AML-193 (cell line): ENCODE results near the gene FOXN1.

Source experiments
- DNase-seq, 2 experiments: peaks; one replicate each; lab custom pipeline; 2025; lab: John Stamatoyannopoulos, UW

The FOXN1 gene

DNA sequence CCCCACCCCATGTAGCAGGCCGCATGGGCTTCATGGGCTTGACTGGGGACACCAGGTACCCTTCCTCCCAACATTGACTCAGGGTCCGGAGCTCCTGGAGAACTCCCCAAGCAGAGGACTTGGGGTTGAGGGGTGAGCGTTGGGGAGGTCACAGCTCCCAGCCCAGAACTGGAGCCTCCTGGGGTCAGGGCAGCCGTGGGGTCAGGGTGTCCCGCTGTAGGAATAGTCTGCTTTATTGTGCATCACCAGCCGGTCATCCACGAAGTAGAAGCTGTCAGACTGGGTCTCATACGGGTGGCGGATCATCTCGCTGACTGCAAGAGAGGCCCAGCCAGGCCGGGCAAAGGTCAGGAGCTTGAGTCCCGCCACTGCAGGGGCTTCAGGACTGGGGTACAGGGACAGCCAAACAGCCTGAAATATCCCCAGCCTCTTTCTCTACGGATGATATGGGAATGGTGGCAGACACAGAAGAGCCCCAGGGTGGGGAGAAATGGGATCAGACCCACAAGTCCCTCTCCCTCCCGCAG, 41.0 kb downstream of the FOXN1 start:
- no peak for DNase-seq

DNA sequence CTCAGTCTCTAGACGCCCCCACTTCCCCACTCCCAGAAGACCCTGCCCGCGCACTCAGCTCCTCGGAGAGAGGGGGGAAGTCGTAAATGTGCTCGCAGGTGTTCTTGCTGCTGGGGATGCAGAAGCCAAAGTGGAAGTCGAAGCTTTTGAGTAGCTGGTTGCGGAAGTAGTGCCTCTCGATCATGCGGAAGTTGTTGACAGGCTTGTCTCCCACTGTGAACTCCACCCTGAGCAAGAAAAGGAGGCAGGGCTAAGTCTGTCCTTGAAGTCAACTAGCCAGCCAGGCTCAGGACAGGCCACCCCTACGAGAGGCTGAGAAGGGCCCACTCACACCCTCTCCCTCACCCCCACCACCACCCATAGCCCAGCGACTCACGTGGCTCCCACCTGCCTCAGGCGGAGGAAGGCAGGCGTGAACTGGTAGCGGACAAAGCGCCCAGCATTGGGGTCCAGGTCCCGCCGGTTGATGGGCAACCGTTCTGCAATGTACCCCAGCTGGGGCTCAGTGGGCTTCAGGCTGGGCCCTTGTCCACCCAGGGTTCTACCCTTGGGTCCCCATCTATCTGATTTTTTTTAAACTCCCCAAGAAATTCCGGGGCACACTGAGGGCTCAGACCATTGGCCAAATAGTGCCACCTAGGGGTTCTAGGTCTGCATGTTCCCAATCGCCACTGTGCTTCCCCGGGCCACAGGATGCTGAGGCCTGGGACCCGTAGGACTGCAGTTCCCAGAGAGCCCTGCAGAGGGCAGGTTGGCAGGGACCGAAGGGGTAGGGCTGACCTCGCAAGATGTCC, 41.7 kb downstream of the FOXN1 start:
- peak; percentile 85 to 90 for DNase-seq

DNA sequence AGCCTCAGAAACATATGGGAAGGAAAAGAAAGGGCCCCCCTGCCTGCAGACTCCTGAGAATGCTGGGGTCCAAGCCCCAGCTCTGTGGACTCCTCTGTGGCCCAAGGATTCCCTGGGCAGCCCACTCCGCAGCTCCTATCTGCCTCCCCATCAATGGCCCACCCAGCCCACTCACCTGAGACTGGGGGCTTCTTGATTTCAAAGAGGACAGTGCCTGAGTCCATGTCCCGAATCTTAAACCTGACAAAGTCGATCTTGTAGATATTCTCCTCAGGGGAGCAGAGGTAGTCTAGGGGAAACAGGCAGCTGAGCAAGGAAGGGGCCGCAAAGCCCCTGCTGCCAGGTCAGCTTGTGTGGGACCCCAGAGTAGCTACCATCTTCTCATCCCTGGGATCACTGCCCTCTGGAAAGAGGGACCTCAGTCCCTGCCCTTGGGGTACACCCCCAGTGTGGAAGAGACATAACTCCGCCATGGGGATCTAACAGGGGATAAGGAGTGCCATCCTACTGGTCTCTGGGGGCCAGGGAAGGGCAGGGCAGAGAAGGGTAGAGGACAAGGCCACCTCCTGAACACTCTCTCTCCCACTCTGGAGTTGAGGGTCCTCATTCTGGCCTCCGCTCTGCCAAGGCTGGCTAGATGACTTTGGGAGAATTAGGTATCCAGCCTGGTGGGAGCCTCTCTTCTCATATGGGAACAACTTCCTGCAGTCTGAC, 42.4 kb downstream of the FOXN1 start:
- DNase-seq, result no peak

DNA sequence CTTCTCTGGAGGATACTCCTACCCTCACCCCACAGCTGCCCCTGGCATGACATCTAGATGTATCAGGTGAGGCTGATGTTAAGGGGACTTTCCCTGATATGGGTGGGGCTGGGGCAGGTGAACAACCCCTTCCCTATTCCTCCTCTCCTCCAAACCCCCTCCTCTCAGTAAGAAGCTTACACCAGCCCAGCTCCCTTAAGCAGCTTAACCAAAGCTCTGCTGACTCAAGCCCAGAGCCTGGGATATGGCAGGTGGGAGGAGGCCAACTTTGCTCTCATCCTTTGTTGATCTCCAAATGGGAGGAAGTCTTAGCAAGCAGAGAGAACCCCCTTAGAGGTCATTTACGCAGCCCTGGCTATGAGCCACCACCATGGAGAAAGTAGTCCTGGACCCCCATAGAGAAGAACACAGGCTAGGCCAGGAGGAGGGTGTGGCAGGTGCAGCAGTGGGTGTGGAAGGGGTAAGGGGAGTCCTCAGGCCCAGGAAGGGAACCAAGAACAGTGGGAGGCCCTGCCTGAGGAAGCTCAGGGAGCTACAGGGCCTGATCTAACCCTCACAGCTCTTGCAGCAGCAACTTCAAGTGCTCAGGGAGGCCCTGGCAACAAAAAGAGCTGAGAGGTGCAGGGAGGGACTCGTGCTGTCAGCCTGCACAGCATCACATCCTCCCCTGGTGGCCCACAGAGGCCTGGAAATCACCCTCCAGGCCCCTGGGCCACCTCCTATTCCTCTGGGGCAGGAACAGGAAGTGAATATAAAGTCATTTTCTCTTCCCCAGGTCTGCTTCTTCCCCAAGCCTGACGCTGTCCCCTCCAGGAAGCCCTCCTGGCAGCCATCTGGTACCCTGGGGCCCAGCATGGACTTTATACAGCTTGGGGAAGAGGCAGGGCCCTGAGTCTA, 43.3 kb downstream of the FOXN1 start:
- DNase-seq, result peak; percentile 30 to 35

DNA sequence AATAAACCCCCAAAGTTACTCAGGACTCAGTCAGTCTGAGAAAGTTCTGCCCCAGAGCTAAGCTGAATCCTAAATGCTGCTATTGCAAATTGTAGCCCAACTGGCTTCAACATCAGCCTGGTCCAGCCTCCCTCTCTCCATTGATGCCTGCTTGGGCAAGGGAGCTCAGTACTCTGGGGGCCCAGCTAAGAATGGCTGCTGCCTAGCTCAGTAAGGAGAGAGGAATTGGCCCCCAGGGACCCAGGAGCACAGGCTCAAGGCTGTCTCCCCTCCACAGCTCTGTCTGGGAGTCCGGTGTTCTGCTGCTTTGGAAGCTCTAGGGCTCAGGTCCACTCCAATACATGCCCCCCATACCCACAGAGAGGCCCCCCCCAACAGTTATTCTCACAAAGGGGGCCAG, 44.7 kb downstream of the FOXN1 start:
- DNase-seq, result no peak

DNA sequence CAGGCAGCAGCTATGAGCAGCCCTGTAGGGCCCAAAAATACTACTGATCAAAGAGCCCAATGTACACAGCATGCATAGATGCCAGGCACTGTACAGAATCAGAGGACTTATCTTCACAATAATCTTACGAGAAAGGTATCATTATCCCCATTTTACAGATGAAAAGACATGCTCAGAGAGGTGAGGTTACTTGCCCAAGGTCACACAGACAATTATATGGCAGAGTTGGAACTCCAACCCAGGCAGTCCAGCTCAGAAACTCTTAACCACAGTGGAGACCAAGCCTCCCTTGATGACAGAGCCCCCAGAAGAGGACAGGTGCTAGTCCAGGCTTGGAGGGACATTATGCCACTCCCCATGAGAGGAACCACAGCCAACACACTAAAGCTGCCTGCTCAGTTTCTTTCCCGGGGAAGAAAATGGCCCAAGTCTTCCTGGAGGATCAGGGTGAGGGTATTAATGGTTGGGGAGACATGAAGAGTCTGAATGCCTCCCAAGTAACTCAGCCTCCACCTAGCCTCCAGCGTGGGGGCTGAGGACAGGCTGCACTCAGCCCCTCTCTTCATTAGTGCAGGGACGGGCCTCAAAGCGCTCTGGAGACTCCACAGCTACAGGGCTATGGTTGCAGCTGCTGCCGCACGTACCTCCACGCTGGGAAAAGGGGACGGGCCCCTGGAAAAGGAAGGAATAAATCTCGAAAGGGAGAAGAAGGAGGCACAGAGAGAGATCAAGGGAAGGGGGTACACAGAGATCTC, 45.5 kb downstream of the FOXN1 start:
- DNase-seq, result no peak

DNA sequence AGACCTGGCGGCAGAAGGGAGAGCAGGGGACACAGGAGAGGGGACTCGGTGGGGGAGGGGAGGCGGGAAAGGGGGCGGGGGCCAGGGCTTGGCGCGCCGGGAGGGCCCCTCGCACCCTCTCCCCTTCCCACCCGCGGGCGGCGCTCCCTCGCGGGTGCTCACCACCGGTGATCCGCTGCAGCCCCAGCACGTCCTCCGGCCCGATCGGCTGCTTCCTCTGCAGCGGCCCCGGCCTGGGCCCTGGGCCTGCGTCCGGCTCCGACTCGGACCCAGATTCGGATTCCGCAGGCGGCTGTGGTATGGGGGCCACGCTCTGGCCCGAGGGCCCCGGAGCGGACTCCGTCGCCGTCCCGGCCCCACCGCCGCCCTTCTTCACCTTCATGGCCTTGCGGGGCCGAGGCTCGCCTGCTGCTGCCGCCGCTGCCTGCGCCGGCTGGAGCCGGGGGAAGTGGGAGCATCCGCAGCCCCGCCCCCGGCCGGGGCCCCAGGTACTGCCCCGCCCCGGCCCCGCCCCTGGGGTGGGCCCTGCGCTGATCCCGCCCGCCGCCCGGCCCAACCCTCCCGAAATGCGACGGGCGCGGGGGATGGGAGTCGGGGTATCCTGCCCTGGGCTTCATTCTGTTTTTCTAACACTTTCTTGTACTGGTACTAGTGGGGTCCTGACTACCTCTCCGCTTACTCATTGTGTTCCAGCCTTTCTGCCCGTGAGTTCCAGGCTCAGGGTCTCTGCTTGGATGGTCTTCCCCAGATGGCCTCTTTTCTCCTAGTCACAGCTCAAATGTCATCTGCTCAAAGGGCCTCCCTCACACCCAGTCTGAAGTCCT, 46.2 kb downstream of the FOXN1 start, which contains the start of gene UNC119:
Gene UNC119, minus strand, starts transcription at position 449 of the 824 bp plus-strand sequence. Its CDS starts 67 bp downstream, at position 382.
- peak; percentile 62 to 76 for DNase-seq

DNA sequence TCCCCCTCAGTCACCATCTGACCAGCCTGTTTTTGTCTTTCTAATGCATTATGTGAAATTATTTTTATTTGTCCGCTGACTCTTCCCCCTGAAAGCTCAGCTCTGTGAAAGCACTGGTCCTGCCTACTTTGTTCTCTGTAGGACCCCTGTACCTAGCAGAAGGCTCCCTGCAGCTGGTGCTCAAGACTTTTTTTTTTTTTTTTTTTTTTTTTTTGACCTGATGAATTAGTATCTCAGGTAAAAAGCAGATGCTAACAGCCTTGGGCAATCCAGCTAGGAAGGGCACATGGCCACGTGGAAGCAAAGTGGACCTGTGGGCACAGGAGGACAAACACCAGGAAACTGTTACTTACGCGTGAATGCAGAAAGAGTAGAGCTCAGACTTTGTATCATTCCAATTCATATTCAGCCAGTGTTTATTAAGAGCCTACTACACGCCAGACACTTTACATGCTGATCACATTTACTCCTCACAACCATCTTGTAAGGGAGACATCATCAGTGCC, 46.9 kb downstream of the FOXN1 start:
- DNase-seq, result no peak

DNA sequence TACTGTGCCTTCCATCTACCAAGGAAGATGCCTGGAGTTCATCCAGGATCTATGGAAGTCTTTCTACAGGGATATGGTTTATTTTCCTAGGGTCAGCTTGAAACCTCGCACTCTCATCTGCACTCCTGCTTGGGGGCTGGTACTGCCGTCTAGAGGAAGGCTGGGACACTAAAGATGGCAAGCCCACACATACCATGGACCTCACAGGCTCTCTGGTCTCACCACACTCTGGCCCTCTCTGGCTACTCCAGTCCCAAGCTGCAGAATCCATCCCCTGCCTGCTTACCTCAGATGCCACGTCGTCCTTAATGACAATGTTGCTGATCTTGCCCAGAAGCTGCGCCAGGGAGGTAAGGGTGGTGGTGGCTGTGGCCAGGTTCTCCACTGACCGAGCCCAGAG, 48.4 kb downstream of the FOXN1 start:
- DNase-seq, result no peak

DNA sequence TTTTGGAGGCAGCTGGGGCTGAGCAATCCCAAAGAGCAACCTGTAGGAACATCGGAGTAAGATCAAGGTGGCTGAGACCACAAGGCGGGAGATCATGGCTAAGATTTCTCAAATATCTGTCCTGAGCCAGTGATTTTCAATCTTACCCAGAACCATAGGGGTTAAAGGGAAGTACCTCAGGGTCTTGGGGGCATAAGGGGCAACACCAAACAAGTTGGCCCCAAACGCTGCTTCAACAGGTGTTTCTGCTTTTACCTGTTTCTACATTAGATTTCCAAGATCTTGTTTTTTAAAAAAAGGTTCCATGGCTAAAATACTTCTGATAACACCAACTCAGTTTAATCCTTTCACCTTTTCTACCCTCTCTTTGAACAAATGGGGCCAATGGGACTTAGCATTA, 48.9 kb downstream of the FOXN1 start:
- no peak for DNase-seq

DNA sequence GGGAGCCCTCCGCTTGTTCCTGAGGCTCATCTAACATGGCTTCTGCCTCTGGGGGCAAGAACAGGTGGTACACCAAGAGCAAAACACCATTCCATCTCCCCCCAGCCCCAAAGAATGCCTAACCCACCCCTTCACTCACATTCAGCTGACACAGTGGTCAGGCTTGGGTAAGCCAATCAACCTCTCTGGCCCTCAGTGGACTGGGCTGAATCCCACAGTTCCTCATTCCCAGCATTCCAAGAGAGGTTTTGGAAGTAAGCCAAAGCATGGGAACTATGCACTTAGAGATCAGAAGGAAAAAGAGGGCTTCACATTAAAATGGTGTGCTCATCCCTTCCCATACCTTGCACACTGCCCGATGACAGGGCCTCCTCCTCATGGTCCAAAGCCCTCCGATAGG, 57.3 kb downstream of the FOXN1 start:
- no peak for DNase-seq

DNA sequence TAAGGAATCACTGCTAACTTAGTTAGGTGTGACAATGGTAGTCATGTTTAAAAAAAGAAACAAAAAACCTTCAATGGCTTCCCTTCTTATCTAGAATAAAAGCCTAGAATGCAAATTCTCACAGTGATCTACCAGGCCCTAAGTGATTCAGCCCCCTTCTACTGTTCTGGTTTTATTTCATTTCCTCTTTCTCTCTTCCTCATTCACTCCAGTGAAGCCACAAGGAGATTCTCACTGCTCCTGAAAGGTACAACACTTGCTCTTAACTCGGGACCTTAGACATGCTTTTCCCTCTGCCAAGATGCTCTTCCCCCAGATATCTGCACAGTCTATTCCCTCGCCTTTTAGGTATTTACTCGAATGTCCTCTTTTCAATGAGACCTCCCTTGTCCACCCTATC, 61.5 kb downstream of the FOXN1 start:
- peak; percentile 84 to 86 for DNase-seq

DNA sequence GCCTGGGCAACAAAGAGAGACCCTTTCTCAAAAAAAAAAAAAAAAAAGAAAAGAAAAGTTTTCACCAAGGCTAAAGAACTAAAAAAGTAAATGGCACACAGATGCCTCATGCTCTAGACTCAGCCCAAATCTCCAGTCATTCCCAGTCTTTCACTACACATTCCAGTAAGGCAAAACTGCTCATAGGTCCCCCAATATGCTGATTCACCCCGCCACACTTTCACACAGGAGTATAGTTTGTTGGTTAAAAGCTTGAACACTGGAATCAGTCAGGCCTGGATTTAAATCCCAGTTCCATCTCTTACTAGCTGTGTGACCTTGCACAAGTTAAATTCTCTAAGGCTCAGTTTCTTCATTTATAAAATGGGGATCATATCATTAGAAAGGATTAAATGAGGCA, 63.3 kb downstream of the FOXN1 start:
- DNase-seq, result no peak

DNA sequence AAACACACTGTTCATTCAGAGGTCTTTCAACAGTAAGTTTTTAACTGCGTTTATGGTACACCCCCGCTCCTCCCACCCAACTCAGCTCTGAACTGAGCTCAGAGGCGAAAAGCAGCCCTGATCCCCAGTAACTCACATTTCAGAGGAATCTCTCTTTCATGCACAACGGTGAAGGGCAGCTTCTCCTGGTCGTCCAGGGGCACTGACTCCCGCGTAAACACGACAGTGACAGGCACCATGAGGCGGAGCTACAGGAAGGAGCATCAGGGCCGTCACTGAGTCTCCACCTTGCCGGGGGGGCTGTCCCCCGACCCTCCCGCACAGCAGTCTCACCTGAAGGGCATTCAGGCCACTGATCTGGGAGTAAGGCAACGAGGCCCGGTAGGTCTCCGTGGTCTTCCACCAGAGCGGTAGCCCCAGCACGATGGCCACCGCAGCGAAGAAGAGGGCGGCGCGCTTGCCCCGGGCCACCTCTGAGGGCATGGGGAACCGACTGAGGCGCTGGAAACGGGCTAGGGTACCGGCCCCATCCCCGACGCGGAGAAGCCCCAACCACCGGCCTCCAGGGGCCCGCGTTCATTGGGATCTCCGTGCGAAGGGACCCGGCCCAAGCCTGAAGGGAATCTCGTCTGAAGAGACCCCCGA, 64.7 kb downstream of the FOXN1 start:
- DNase-seq, result peak; percentile 9 to 53

DNA sequence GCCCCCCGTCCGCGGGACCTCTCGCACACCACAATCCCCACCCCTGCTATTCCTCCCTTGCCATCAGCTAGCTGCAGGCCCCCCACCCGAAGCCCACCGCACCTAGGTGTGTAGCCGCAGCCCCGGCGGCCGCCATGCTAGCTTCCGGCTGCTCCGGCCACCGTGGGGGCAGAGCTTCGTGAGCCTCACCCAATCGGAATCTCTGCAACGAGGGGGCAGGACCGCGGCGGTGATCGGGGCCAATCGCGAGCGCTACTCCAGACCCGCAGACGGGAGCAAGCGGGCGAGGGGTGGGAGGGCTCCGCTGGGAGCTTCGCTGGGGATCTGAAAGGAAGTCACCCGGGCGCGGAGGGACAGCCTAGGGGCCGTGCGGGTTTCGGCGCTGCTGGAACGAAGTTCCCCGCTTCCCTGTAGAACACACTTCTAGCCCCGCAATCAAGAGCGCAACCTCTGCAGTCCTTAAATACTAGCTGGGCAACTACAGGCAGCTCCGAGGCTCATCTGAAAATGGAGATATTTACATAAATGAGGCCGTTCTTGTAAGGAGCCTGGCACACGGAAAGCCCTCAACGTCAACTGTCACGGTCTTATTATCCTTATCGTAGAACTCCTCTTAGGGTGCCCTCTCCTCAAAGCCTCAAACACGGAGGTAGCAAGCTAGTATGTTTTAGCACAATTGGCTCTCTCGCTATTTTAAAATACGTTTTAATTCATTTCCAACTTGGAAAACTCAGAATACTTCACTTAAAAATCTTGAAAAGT, 65.4 kb downstream of the FOXN1 start, which contains the start of gene PIGS:
Gene PIGS, minus strand, starts transcription at position 164 of the 762 bp plus-strand sequence. Its CDS starts 28 bp downstream, at position 136.
- peak; percentile 98 for DNase-seq

DNA sequence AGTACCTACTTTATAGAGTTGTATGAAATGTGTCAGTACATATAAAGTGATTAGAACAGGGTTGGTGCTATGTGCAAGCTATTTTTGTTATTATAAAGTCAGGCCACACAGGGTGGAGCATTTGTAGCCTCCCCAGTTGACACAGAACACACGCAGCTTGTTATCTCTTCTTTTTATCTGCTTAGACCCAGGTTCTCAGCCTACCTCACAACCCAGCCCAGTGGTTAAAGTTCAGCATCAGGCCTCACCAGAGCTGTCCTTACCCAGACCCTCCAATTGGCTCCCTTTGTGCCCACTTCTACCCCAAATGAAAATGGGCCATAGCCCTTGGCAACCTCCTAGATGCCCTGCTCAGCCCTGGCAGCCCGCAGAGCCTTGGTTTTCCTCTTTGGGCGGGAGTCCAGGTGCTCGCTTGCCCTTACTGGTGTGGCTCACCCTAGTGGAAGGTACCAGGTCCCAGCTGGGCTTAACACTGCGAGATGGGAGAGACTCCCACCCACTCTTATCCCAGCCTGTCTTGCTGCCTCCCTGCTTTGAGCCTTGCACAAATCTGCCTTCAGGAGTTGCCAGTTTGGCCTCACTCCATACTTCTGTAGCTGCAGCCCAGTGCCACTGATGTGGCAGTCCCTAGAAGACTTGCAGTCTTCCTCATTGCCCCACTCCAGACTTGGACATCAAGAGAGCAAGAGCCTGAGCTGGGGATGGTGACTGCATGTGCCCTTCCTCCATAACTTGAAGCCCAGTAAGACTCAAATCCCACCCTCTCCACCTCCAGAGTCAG, 66.3 kb downstream of the FOXN1 start:
- no peak for DNase-seq

DNA sequence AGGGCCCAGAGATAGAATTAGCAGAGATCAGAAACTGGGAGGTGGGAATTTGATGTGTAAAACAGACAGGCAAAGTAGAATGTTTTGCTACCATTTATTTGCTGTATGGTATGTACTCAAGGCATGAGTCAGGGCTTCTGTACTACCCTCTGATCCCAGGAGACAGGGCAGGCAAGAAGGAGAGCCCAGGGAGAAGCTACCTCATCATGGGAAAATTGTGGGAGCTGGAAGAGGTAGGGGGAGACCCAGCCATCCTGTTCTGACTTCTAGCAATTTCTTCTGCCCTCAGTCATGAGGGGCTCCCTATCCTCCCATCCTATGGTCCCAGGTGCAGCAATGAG, 66.9 kb downstream of the FOXN1 start:
- DNase-seq, result no peak

DNA sequence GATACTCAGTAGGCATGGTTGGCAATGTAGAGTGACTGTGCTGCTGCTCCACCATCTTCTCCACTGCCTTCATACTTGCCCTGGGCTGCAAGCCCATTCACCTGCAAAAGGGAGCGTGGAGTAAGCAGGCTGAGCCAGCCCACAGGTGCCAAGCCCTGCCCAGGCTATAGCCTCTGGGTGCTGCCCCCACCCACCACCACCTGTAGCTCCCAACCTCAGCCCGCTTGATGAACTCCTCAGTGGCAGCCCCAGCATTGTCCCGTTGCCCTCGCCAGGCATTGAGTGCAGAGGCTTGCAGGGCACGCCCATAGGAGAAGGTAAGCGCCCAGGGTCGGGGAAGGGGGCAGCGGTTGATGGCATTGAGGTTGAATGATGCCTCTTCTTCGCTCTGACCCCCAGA, 67.4 kb downstream of the FOXN1 start:
- no peak for DNase-seq
